ENCODE measurements around the gene ARHGEF39.

The ARHGEF39 gene

DNA sequence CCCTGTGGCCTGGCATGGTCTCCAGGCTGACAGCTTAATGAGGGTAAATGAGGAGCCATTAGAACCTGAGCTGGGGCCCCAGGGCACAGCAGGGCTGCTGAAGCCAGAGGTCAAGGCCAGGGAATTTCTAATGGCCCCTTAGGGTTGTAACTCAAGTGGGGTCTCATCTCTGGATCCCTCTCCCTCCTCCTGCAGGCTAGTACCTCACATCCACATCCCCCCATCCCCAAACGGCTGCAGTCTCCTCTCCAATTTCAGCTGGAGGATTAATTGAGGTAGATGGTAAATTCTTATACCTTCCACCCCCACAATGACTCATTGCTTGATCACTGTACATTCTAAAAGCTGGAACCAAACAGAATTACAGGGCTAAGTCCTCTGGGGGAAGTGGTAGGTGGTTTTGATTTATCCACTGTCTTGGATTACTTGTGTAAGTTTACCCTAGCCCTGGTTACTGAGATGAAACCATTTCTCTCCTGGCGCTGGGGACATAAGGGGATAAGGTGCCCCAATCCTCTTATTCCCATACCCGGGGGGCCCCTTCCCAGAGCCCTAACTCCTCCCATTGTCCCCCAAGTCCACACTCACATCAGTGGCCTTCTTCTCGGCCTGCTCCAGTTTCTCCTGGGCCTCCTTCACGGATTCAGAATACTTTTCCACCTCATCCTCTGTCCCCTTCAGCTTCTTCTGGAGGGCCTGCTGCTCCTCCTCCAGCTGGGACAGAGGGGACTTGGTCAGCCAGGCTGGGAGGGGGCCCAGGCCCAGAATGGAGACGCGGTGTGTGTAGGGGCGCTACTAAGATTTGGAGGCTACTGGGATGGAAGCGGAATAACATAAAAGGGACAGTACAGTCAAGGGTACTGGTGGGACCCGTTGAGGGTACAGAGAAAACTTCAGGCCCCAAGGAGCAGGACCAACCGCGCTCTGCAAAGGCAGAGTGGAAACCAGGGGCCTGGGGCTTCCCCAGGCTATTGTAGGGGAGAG, 23.9 kb upstream of the ARHGEF39 start:
- peak overlapping the region; percentile 96 for H3K4me3 ChIP-seq (ENCODE audit: control insufficient read depth, low read depth, low read length)
- TF ChIP-seq, protein P1, sequence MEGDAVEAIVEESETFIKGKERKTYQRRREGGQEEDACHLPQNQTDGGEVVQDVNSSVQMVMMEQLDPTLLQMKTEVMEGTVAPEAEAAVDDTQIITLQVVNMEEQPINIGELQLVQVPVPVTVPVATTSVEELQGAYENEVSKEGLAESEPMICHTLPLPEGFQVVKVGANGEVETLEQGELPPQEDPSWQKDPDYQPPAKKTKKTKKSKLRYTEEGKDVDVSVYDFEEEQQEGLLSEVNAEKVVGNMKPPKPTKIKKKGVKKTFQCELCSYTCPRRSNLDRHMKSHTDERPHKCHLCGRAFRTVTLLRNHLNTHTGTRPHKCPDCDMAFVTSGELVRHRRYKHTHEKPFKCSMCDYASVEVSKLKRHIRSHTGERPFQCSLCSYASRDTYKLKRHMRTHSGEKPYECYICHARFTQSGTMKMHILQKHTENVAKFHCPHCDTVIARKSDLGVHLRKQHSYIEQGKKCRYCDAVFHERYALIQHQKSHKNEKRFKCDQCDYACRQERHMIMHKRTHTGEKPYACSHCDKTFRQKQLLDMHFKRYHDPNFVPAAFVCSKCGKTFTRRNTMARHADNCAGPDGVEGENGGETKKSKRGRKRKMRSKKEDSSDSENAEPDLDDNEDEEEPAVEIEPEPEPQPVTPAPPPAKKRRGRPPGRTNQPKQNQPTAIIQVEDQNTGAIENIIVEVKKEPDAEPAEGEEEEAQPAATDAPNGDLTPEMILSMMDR (conservative IDR thresholded peaks at IDR 0.05; ENCODE audit: control insufficient read depth, insufficient read depth, low read depth, low read length): no peak
- DNase-seq (ENCODE audit: low read depth): peak; percentile 95

DNA sequence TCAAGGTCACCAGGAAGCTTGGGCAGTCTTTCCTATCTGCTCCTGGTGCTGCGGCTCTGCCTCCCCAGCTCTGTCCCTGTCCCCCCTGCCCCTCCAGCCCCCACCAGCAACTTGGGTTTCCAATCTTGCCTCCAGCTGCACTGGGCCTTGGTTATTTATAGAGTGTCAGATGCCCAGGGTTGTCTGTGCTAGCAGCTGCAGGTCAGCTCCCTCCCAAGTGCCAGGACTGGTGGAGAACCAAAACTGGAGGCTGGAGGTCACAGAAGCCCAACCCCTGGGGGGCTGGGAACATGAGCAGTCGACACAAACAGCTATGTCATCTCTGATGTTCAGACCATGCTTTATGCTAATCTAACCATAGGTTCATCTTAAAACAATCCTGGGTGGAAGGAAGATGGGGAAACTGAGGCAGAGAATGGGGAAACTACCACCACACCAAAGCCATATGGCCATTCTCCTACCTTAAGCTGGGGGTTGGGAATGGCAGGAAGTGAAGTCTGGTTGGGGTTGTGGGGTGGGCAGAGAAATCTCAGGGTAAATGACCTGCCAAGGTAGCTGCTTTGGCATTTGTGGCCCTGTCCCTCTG, 23.1 kb upstream of the ARHGEF39 start:
- H3K4me3 ChIP-seq (ENCODE audit: control insufficient read depth, low read depth, low read length): peak overlapping the region; percentile 96
- TF ChIP-seq, protein P1 (conservative IDR thresholded peaks at IDR 0.05; ENCODE audit: control insufficient read depth, insufficient read depth, low read depth, low read length): no peak
- DNase-seq (ENCODE audit: low read depth): no peak

DNA sequence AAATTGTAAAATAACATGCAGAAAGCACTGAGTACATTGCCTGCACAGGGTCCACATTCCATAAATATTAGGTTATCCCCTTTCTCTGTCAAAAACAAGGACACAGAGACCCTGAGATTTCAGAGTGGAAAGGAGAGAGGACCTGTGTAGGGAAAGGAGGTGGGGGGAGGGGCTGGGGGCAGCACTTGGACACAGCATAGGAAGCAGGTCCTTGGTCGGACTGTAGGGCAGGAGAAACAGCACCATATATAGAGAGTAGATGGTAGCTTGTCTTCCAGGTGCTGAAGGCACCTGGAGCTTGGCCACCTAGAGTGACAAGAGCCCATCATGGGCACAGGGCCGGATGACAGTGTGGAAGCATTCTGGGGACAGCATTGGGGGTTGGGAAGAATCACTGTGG, 22.3 kb upstream of the ARHGEF39 start:
- H3K4me3 ChIP-seq (ENCODE audit: control insufficient read depth, low read depth, low read length): peak overlapping the region; percentile 96
- no peak for DNase-seq (ENCODE audit: low read depth)
- TF ChIP-seq, protein P1 (conservative IDR thresholded peaks at IDR 0.05; ENCODE audit: control insufficient read depth, insufficient read depth, low read depth, low read length): no peak

DNA sequence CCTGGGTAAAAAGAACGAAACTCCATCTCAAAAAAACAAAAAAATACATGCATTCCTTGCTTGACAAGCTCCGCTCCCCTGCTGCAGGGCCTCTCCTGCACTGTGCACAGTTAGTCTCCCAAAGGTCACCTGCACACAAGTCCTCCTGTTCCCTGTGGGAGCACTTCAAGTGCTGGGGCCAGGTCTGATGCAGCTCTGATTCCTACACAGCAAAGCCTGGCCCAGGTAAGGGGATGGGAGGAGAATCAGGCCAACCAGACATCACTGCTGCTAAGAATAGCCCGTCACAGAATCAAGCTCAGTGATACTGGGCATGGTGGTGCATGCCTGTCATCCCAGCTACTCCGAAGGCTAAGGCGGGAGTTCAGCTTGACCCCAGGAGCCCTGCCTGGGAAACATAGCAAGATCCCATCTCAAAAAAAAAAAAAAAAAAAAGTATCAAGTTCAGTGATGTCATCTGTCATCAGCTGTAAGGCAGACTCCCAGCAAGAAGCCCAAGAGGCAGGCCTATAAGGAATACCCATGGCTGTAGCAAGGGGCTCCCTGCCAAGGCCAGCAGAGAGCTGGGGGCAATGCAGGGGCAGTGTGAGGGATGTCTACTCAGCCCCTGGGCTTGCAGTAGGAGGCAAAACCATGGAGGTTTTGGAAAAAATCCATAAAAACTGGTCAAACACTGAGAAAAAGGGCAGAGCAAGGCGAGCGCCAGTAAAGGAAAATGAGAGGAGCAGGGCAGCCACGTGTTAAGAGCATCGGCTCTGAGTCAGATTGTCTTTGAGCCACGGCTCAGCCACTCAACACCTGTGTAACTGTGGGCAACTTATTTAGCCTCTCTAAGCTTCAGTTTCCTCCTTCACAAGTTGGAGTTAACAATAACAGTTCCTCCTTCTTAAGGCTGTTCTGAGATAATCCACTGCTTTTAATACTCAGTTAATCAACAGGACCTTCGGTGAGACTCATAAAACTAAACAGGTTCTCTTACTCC, 21.5 kb upstream of the ARHGEF39 start:
- peak overlapping the region; percentile 96 for H3K4me3 ChIP-seq (ENCODE audit: control insufficient read depth, low read depth, low read length)
- TF ChIP-seq, protein P1 (conservative IDR thresholded peaks at IDR 0.05; ENCODE audit: control insufficient read depth, insufficient read depth, low read depth, low read length): no peak
- peak; percentile 79 for DNase-seq (ENCODE audit: low read depth)

DNA sequence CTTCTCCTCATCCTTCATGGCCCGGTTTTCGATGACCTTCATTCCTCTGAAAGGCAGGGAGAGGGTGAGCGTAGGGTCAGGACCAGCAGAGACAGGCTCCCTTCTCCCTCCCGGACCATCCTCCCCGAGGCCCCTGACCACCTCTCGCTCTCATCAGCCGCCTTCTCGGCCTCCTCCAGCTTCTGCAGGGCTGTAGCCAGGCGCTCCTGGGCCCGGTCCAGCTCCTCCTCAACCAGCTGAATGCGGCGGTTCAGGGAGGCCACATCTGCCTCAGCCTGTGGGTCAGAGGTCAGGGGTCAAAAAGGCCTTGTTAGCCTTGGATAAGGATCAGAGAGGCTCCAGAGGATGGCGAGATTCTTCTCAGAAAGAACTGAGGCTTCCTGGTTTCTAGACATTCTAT, 20.5 kb upstream of the ARHGEF39 start:
- H3K4me3 ChIP-seq (ENCODE audit: control insufficient read depth, low read depth, low read length): no peak overlapping the region
- TF ChIP-seq, protein P1 (conservative IDR thresholded peaks at IDR 0.05; ENCODE audit: control insufficient read depth, insufficient read depth, low read depth, low read length): no peak
- no peak for DNase-seq (ENCODE audit: low read depth)

DNA sequence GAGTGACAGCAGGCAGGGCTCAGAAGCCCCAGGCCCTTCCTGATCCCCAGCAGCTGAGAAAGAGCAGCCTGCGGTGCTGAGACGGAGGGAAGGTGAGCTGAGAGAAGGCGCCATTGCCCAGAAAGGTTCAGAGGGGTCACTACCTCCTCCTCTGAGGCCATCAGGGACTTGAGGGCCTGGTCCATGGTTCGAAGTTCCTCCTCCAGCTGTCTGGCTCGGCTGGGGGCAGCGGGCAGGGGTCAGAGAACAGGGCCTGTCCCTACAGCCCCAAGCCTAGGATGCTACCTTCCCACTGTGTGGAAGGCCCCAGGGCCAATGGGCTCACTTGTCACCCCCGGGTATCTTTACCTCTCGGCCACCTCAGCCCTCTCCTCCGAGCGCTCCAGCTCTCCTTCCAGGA, 19.9 kb upstream of the ARHGEF39 start:
- TF ChIP-seq, protein P1 (conservative IDR thresholded peaks at IDR 0.05; ENCODE audit: control insufficient read depth, insufficient read depth, low read depth, low read length): no peak
- no peak for DNase-seq (ENCODE audit: low read depth)
- no peak overlapping the region for H3K4me3 ChIP-seq (ENCODE audit: control insufficient read depth, low read depth, low read length)
